DMS153 (cell line): ENCODE data around the gene LRRC8D.

Source experiments
- DNase-seq: peaks from one replicate; lab custom pipeline; 2025; lab: John Stamatoyannopoulos, UW

Gene LRRC8D

DNA sequence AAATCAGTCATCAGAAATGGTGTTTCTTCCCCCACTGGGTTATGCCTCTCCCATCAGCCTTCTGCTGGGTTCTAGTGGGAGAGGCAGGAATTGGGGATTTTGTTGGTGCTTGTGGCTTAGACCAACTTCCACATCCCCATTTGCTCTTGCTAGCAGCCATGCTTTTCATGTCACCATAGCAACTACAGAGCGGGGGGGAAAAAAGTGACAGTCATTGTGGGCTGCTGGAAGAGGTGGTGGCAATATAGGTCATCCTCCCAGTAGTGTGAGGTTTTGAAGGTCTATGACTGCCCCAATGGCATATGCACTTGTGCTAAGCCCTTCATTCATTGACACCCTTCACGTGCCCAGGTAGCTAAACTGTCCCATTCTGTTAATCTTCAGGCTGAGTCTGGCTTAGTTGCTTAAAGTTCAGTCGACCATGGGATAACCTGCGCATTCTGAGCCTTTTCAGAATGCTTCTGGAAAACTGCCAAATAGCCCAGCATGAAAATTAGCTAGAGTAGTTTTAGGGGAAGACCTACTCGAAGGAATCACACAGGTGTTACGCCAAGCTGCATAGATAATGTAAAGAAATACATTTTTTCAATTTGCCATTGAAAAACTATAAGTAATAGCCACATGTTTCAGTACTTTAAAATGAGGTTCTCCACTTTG is 120.4 kb downstream of the LRRC8D start:
- DNase-seq, result no peak

DNA sequence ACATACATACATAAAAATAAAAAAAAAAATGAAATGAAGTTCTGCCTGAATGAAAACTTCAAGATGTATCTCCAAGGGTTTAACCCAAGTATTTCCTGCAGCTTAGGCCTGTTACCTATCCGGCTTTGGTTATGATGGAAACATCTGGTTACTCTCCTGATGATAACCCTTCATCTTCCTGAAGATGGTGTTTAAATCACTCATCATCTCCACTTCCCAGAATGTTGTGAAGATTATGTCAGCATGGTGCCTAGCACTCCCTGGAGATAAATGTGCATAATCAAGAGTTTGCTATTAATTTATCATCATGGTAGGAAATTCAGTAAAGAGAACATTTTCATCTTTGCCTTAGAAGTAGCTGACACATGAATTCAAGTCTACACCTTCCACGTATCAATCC is 121.2 kb downstream of the LRRC8D start:
- DNase-seq, result no peak

DNA sequence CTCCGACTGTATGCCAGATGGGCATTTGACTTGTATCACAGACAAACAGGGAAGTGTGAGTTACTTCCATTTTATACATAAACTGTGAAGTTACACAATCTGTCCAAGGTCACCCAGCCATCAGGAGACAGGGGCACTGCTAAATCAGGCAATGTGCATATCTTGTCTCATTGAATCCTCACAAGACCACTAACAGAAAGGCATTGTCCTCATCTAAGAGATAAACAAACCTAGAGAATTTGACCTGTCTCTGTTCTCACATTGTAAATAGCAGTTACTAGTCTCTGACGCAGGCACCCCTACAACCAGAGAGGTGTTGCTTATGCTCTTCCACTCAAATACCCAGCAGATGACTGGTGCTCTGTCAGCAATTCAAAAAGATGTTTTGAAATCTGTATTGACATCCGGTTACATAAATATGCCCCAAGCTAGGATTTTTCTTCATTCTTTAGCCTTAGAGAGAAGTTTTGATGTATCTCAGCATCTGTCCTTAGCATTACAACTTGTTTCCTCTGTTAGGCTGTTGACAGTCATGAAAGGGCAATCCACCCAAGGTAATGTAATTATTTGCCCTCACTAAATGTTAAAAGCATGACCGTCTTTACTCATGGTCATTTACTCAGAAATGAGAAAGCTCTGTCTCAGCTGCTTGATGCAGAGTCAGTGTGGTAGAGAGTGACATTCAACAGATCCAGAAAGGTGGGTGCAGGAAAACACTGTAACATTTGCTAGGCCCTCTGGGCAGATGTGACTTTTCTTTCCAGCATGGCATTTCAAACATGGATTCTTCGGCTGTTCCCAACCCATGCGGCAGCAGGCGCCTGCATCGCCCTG is 122.2 kb downstream of the LRRC8D start:
- DNase-seq, result no peak

DNA sequence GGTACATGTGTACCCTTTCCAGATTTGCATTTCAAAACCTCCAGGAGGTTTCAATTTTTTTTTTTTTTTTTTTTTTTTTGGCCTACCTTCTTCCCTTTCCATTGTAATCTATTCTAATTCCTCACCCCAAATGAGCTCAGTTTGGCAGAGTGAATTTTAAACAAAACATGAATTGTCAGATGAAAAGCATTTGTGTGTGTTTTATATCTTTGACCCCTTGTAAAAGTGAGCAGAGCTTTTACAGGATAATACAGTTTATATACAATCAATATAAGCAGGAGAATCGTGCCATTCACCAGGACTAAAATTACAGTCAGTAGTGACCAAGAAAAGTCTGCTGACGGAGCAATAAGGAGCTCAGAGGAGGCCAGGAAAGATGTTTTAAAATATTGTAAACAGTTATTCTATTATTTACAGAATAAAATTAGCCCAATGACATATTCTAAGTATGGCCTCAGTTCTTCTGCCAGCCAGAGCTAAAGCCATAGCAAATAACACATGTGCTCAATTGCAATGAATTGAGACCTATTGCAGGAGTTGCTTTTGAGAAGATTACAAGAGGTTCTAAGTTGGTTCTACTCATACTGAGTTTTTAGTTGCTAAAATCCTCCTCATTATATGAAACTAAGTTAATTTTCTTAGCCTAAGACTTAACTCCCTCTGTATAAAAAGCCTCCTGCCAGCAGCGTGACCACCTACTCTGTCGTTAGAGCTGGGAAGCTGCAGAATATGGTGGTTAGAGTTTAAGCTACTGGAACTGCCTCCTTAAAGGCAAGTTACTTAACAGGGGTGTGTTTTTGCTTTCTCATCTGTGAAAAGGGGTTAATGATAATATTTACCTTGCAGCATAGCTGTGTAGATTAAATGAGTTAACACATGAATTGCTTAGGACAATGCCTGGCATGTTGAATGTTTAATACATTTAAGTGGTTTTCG is 123.3 kb downstream of the LRRC8D start:
- DNase-seq, result no peak

DNA sequence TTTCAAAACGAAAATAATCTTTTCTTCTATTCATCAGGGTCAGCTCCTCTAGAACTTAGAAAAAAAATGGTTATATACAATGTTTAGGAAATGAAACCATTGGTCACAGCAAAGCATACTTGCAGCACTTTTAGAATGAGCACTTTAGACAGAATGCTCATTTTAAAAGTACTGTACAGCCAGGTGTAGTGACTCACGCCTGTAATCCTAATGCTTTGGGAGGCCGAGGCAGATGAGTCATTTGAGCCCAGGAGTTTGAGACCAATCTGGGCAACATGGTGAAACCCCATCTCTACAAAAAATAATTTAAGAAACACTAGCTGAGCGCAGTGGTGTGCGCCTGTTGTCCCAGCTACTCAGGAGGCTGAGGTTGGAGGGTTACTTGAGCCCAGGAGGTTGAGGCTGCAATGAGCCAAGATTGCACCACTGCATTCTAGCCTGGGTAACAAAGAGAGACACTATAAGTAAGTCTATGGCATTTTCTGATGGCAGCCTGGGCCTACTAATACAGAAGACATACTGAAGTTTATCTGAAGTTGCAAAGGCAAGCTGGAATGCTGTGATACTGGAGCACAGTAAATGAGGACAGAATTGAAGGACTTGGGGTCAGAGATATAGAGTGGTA is 125.1 kb downstream of the LRRC8D start:
- no peak for DNase-seq

DNA sequence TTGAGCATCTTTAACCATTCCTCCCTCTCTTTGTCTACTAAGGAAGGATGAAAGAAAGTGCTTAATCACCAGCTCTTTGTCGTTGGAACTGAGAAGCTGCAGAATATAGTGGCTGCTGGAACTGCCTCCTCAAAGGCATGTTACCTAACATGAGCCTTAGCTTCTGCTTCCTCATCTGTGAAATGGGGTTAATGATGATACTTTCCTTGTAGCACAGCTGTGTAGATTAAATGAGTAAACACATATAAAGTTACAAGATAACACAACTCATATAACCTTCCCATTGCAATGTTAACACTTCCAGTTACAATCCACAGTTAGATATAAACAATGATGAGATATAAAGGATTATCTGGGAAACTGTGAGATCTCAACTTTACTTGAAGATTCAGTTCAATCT is 125.7 kb downstream of the LRRC8D start:
- DNase-seq, result no peak

DNA sequence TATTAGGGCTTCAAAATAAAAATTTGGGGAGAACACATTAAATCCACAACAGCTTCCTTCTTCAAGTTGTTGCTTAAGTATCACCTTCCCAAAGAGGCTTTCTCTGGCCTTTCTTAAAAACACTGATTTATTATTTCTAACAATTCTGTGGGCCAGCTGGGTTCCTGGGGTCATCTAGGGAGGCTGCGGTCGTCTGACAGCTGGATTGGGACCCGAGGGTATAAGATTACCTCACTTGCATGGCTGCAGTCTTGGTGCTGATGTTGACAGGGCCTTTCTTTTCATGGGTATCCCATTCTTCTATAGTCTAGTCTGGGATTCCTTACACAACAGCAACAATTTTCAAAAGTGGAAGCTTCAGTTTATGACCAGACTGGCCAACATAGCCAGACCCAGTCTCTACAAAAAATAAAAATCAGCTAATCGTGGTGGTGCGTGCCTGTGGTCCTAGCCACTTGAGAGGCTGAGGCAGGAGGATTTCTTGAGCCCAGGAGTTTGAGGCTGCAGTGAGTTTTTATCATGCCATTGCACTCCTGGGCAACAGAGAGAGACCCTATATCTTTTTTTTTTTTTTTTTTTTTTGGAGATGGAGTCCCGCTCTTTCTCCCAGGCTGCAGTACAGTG is 128.0 kb downstream of the LRRC8D start:
- DNase-seq, result no peak

DNA sequence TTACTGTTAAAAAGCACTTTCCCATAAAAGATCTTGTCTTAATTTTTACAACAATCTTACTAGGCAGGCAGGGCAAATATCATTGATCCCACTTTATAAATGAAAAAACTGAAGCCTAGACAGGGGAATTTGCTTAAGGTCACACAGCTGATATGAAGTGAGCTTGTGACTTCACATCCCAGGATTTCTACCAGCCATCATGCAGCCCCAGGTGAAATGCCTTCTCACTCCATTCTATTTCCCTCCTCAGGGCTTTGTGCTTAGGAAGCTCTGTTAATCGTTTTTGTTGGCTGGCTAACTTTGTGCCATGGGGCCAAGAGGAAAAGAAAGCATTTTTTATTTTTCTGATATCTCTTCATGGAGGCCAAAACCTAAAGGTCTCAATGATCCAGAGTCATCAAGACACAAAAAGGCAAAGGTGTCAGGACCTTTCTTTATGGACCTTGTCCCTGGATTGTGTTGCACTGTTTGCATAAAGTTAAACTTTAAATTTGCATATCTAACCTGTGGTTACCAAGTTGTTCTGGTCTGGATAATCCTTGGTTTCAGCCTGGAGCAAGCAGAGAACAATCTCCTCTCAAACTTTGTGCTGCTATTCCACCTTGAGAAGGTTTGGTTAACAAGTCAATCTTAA is 129.3 kb downstream of the LRRC8D start:
- DNase-seq, result no peak

DNA sequence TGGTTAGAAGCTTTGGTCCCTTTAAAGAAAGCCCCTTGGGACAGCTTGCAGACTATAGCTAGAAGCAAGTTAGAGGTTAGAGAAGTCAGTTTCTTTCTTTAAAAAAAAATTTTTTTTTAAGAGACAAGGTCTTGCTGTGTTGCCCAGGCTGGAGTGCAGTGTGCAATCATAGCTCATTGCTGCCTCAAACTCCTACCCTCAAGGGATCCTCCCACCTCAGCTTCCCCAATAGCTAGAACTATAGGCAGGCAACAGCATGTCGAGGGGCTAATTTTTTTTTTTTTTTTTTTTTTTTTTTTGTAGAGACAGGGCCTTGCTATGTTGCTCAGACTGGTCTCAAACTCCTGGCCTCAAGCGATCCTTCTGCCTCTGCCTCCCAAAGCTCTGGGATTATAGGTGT is 129.9 kb downstream of the LRRC8D start:
- DNase-seq, result no peak

DNA sequence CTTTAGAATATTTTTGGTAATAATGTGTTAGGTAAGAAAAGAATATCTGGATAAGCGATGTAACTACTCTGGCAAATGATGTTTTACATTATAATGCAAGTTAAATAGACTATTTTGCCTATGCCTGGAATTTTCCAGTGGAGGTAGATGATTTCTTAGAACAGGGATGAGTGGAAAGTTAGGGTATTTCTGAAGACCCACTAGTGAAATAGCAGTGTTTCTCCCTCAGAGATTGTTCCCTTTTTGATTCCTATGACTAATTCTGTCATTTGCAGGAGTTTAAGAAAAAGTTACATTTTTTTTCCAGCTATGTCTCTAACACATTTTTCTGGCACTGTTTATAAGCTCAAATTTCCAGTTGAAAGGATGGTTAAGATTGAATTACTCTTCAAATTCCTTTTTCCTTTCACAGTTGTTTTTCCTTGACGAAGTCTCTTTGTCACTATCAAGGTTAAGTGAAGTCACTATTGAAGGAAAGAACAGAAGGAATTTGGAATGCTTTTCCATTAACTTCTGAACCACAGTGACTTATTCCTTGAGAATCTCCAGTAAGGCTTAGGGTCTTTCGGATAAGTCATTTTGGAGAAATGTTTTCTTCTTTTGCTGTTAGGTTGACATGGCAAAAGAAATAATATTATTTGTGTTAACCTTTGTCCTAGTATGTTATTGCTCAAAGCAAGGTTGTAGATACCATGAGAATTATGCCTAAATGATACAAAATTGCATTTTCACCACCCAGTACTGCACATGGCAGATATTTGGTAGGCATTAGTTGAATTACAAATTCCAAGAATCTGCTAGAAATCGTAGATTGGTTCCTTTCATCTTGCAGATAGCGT is 131.2 kb downstream of the LRRC8D start:
- DNase-seq, result no peak

DNA sequence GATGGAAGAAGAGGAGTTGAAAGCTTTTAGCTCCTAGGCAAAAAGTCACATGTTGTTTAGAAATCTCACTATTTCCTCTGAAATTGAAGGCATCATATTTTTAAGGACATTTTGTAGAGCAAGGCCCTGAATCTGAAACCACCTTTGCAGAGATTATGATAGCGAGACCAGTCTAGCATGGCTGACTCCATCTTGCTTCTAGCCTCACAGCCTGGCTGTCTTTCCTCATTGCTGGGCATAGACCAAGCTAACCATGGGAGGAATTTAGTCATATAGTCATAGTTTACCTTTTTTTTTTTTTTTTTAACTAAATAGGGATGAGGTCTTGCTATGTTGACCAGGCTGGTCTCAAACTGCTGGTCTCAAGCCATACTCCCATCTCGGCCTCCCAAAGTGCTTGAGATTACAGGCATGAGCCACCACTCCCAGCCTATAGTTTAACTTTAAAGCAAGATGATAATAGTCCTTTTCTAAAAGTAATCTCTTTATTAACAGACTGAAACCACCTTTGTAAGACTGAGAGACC is 131.8 kb downstream of the LRRC8D start:
- no peak for DNase-seq

DNA sequence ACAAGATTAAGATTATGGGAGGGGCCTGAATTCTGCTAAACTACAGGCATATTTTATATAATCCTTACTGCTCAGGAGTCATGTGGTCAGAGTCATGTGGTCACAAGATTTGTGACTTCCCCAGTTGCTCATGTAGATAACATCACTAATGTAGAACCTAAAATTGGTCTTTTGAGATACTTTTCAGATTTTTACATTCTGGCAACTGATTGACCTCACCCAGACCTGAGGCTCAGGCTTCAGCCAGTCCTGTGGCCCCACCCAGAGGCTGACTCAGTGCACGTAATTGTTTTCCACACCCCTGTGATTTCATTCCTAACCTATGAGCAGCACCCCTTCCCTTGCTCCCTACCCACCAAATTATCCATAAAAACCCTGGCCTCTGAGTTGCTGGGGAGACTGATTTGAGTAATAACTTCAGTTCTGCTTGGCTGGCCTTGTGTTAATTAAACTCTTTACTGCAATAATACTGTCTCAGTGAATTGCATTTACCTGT is 132.3 kb downstream of the LRRC8D start:
- no peak for DNase-seq

DNA sequence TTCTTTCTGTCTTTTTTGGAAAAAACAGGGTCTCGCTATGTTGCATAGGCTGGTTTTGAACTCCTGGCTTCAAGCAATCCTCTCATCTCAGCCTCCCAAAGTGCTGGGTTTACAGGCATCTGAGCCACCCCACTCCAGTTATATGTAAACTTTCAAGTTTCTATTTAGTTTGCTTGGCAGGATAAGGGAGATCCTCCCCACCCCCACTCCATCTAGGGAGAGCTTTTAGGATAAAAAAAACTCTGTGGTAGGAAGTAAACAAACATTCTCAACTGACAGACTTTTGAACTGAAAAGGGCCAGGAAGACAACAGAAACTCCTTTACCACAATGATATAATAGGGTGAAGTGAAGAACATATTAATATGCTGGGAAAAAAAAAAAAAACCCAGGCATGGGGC is 133.1 kb downstream of the LRRC8D start:
- DNase-seq, result no peak

DNA sequence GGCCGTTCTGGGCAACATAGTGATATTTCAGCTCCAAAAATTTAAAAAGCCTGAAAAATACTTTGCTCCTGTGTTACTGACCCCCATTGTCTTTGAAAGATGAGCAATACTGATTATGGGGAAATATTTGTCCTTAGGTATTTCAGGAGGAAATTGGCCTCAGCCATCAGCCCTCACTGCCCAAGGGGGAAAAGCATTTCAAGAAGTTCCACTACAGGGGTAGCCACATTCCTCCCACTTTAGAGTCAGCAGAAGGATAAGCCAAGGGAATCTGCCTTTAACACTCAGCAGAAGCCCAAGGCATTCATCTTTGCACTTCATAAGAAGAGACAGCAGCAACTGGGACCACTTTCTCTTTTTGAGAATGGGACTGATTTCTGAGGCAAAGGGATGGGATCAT is 133.6 kb downstream of the LRRC8D start:
- DNase-seq, result no peak

DNA sequence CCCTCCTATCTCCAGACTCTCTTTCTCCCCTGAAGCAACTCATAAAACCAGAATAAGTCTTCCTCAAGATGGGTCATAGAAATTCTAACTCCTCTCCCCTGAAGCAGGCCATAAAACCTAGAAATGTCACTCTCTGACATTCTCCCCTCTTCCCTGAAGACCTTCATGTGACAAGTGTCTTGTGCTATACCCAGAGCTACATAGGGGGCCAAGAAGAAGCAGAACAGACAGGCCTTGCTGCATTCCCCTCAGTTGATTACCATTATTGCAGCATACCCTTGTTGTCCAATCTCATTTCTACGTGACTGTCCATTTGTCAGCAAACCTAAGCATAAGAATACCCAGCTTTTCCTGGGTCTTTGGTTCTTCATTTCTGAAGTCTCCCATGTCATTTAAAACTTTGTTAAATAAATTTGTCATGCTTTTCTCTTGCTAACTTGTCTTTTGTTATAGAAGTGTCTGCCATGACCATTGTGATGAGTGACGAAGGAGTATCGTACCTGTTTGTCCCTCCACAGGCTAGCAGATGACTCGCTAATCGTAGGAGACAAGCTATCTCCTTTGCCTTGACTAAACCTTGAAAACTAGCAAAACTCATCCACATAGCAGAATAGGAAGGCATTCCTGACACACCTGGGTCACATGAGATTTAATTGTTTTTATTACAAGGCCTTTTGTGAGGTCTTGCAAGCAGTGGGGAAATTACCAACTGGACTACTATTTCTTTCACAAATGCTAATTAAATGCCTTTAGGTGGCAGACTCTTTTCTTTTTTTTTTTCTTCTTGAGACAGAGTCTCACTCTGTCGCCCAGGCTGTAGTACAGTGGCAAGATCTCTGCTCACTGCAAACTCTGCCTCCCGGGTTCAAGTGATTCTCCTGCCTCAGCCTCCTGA is 134.7 kb downstream of the LRRC8D start:
- no peak for DNase-seq

DNA sequence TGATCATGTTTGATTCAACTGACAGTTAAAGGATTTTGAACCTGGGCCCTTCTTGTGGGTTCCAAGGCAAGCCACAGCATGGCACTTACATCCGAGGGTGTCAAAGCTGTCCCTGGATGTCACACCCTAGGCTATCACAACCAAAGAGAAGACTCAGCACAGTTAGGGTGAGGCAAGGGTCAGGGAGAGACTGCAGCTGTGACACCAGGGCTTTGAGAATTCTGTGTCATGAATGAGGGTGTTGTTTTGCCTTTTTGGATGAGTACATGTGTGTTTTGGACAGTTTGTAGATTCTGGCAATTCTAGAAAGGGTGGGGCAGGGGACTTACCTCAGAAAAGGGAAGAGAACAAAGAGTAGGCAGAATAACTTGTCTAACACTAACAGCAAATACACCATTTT is 136.3 kb downstream of the LRRC8D start:
- no peak for DNase-seq

DNA sequence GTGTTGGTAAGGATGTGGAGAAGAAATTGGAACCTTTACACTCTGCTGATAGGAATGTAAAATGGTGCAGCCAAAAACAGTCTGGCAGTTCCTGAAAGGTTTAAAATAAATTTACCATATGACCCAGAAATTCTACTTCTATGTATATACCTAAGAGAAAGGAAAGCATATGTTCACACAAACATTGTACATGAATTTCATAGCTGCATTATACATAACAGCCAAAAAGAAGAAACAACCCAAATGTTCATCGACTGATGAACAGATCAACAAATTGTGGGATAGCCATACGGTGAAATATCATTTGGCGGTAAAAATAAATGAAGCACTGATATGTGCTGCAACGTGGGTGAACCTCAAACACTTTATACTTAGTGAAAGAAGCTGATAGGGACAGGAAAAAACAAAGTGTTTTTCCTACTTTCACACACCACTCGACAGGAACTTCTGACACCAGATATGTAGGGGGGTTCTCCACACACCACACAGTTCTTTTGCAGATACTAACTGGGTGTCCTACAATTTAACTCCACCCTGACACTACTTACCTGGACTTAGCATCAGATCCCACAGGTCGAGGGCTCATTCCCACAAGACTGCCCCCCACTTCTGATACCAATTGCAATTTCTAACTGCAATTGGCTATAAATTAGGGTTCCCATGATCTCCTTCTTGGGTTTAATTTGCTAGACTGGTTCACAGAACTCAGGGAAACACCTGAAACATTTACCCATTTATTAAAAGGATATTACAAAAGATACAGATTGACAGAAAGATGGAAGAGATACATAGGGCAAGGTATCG is 138.2 kb downstream of the LRRC8D start:
- DNase-seq, result no peak

DNA sequence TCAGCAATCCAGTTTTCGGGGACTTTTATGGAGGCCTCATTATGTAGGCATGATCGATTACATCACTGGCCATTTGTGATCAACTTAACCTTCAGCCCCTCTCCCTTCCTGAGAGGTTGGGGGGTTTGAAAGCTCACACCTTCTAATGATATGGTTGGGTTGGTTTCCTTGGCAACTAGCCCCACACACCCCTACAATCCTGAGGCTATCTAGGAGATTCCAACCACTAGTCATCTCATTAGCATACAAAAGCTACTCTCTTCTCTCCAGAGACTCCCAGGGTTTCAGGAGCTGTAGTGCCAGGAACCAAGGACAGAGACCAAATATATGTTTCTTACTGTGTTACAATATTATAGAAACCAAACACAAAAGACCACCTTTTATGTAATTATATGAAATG is 138.9 kb downstream of the LRRC8D start:
- no peak for DNase-seq
